ENCODE results near the gene PLSCR3.

Gene PLSCR3

GRCh38 chr17:7351665-7352502 lies 42.4 kb downstream of the PLSCR3 start, which contains the start of gene KCTD11:
Gene KCTD11 (plus strand): TSS chr17:7352162.
- no peak for FAIRE-seq
- DNase-seq (ENCODE audit: low spot score) = peak; percentile 89

- no peak for FAIRE-seq
- no peak for DNase-seq (ENCODE audit: low spot score)
These were observed 45.7 kb downstream of the PLSCR3 start for GRCh38 chr17:7348478-7349242.

GRCh38 chr17:7347630-7348477 lies 46.5 kb downstream of the PLSCR3 start:
- DNase-seq (ENCODE audit: low spot score) = no peak
- FAIRE-seq = no peak

GRCh38 chr17:7346761-7347614 lies 47.3 kb downstream of the PLSCR3 start:
- no peak for DNase-seq (ENCODE audit: low spot score)
- FAIRE-seq = no peak

- DNase-seq (ENCODE audit: low spot score) (no peak), FAIRE-seq (no peak)
These were observed 51.1 kb downstream of the PLSCR3 start for GRCh38 chr17:7343250-7343649.

GRCh38 chr17:7341842-7342241 lies 52.5 kb downstream of the PLSCR3 start:
- FAIRE-seq (no peak), DNase-seq (ENCODE audit: low spot score) (no peak)

DNA sequence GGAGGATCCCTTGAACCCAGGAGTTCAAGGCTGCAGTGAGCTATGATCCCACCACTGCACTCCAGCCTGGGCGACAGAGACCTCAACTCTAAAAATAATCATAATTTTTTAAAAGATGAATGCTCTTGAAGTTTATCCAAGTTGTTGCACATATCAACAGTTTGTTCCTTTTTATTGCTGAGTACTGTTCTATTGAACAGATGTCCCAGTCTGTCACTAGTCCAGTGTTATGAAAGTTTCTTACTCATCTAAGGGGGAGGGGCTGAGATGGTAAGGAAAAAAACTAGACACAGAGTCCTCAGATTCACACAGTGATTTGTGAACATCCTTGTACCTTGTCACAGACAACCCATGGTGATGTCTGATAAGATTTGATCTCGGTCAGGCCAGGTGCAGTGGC lies 54.1 kb downstream of the PLSCR3 start:
- no peak for DNase-seq (ENCODE audit: low spot score)
- FAIRE-seq = no peak
